ENCODE results near the gene TMEM209.

Gene TMEM209

DNA sequence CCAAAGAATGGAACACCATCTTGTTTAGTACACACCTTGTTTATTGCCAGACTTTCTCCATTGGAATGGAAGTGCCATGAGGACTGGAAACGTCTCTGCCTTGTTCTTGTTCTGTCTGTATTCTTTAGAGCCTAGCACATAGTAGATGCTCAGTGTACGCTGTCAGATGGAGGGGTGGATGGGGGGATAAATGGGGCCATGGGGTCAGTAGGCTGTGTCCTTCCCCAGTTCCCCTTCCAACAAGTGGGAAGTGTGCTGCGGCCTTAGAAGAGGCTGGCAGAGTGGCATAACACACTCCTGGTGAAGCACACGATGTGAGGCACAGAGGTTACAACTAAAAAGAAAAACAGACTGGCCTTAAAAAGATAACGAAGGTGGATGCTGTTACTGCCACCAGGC, 61.9 kb downstream of the TMEM209 start:
- DNase-seq (ENCODE audit: low read depth): no peak

DNA sequence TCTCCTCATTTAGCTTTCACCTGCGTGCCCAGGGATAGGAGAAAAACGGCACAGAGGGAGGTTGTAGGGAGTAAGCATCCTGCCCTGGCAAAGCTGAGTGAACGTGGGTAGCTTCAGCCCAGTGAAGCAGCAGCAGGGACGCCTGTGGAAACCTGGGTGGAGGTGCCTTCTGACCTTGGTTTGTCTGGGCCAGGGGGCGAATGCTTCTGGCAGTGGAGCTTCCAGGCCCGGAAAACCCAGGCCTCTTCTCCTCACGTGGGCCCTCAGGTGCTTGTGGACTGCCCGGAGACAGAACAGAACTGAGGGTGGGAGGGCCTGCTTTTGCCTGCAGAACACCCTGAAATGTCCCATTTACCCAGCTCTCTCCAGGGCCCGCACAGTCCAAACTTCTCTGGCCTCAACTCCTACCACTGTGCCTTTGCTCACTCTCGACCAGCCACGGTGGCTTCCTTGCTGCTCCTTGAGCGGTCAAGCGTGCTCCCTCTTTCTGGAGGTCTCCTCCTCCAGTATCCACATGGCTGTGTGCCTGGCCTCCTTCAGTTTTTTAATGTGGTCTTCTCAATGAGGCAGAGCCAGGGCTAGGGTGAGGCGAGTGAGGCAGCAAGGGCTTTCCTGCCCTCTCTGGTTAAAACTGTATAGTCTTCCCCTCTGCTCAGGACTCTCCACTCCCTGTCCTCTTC, 62.4 kb downstream of the TMEM209 start:
- DNase-seq (ENCODE audit: low read depth): no peak

DNA sequence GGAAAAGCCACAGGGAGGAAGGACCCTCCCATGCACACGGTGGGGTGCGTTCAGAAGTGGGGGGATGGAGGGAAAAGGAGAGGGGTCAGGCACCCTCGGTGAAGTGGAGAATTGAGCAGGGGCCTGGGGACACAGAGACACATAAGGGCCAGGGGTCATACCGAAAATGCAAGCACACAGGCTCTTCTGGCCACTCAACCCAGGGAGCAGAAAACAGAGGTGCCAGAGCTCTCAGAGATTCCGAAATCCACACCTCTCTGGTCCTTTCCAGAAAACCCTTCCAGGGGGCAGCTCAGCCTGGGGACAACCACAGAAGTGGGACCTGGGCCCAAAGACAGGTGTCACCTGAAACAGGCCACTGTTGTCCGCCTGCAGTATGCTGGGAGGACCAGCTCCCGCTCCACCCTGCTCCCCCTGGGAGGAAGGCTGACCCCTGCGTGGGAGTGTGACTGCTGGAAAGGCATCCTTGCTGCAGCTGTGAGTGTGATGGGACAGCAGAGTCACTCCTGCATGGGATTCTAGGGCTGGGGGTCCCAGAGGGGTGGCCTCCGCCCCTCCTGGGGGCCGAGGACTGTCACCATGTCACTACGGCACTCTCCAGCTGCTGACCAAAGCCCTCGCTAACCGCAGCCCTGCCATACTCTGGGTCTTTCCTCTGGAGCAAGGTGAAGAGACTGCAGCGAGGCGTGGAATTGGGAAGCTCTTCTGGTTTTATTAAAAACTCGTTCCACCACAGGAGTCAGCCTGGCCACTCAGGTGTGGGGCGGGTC, 63.1 kb downstream of the TMEM209 start:
- no peak for DNase-seq (ENCODE audit: low read depth)

- peak; percentile 16 for DNase-seq (ENCODE audit: low read depth)
Observed at GRCh38 chr7:130141161-130141883, 63.9 kb downstream of the TMEM209 start.

DNA sequence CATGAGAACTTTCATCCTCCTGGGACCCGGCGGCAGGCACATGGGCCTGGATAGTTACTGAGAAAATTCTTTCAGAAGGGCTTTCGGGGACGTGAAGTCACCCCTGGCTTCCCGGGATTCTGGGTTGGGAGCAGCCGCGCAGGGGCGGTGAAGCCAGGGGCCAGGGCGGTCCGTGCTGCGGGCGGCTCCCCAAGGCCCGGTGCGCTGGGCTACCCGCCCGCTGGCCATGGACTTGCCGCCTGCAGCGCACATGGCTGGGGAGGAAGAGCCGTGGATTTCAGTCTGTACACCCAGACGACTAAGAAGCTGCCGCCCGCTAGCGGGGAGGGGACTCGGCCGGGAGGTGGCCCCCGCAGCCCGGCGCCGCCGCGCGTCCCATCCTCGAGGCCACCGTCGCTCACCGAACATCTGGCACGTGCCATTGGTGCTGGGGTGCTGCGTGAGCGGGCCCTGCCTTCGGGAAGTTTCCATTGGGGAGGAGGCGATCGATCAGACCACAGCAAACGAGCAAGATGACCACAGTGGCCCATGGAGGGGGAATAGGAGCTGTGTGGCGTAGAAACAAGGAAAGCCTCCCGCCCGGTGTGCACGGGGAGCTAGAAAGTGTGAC, 64.5 kb downstream of the TMEM209 start:
- DNase-seq (ENCODE audit: low read depth): no peak

- DNase-seq (ENCODE audit: low read depth): no peak
Observed at GRCh38 chr7:130139193-130139960, 65.8 kb downstream of the TMEM209 start.

- no peak for DNase-seq (ENCODE audit: low read depth)
Observed at GRCh38 chr7:130137207-130137606, 68.0 kb downstream of the TMEM209 start.

DNA sequence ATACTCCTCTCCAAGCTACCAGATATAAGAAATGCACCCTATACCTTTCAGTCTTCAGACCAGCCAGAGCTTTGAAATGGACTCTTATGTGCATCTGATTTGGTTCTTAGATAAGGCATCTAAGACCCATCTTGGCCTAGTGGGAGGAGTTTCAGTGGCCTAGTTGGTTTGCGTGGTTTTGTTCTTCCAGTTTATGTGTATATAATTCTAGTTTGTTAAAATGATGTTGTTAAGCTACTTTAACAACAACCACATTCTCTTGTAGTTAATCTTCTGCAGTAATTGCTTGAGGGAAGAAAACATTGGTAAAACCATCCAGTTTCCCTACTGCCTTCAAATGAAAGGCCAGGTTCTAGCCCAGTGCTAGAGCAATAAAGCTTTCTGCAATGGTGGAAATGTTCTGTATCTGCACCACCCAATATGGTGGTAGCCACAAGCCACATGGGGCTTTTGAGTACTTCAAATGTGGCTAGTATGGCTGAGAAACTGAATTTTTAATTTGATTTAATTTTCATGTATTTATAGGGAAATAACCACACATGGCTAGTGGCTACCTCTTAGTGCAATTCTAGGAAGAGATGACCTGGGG, 68.5 kb downstream of the TMEM209 start:
- no peak for DNase-seq (ENCODE audit: low read depth)

DNA sequence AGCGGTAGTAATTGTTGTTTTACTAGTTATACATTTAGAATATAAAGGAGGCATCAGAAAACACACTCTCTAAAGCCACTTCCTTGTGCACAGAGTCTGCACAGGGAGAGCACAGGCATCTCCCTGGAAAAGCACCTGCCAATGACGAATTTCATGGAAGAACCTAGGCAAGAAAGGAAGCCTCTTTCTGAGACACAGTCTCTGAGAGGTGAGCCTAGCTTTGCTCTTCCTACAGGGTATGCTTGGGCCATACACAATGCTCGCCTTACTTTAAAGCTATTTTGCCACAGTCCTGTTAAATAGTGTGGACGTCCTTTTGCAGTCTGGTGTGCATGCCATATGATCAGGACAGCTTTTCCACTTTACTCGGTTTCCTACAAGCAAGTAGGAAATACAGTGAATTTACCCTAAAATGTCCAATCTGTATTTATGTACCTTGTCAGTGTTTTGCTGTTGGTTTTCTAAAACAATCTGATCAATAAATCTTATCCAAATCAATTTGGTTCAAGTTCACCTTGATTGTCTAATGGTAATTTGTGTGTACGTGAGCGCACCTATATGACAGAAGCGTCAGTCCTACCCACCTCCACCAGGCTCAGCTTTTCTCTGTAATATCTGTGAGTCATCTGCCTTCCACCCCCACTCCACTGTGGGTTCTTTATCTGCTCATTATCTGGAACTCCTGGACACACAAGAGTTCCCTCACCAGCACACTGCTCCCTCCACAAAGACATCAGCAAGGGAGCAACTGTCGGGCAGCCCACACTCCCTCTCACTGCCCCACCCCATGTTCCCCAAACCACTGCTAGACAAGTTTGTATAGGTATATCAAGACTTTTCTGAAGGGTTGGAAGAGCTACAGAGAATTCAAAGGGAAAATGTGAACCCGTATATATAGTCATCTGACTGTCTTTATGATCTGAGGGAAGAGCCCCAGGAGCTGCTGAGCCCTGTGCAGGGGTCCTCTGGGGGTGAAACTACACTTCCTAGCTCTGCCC, 69.7 kb downstream of the TMEM209 start:
- no peak for DNase-seq (ENCODE audit: low read depth)

GRCh38 chr7:130134726-130135125, 70.5 kb downstream of the TMEM209 start:
- DNase-seq (ENCODE audit: low read depth): no peak

DNA sequence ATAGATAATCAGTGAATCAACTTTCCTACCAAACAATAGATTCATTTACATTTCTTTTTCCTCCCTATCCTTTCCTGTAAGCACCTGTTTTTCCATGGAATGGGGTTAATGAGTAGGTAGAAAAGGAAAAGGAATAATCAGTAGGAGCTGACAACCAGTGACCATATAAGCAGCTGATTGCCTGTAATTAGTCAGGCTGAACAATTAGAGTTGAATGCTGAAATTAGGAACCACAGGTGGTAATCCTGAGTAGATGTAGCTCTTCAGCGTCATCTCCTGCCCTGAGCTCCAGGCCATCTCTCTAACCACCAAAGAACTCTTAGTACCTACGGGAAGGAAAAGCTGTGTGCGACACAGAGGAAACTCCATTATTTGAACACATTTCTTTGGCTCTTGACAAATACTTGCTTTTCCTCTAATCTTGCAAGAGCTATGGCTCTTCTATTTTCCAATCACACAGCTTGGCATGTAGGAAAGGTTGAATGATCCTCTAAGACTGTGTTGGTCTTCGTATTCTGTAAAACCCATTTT, 71.0 kb downstream of the TMEM209 start:
- no peak for DNase-seq (ENCODE audit: low read depth)

GRCh38 chr7:130133029-130133782, 72.0 kb downstream of the TMEM209 start:
- DNase-seq (ENCODE audit: low read depth): no peak

DNA sequence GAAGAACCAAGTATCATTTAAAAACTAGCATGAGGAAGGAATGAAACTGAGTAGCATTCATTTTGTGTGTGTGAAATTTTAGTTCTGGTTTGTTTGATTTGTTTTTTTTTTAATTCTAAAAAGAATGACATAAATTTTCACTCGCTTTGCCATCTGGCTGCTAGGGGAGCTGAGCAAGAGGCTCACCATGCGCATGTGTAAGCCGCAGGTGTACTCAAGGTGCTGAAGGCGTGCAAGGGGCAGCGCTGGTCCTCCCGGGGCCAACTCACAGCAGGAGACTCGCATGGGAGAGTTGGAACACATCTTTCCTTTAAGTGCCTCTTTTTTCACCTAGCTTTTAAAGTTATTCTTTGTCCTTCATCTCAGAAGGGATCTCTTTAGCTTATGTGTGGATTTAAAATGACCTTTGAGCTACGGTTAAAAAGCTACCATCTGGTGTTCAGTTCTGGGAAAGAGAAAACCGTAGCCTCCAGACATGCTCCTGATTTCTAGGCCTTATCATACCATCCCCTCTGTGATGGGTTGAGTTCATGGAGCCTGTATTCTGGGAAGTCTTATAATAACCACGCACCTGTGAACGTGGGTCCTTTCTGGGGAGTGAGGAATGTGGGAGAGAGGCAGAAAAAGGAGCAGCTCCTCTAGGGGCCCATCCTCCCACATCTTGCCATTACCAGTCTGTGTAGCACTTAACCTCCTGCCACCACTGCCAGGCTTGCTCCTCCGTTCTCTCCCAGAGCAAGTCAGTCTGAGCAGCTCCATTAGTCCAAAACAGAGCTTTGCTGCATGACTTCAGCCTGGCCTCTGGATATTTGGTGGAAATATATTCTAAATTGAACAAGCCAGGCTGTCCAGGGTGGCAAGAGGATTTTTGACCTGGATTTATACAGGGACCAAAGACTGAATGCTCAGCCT, 73.0 kb downstream of the TMEM209 start:
- DNase-seq (ENCODE audit: low read depth): no peak

- no peak for DNase-seq (ENCODE audit: low read depth)
Observed at GRCh38 chr7:130131191-130131834, 73.9 kb downstream of the TMEM209 start.

- no peak for DNase-seq (ENCODE audit: low read depth)
Observed at GRCh38 chr7:130129011-130129411, 76.2 kb downstream of the TMEM209 start.

- DNase-seq (ENCODE audit: low read depth): no peak
Observed at GRCh38 chr7:130127821-130128317, 77.3 kb downstream of the TMEM209 start.

GRCh38 chr7:130127404-130127803, 77.8 kb downstream of the TMEM209 start:
- DNase-seq (ENCODE audit: low read depth): no peak

All from stimulated activated CD4-positive, alpha-beta T cell treated with anti-CD3 and anti-CD28 coated beads, Interleukin-2, amount 100 ng/mL, for 4 hours (primary cell).